Lung (tissue), 12 donors: ENCODE results near the gene FHOD1. TPM values are rescaled to one million over a fixed set of nuclear protein-coding genes. Genes with fewer than 3 reads are reported as not detected.

Source experiments
- ATAC-seq: fragments of 200-7000 bp; cut with Tn5 transposase; one replicate; pipeline ENCODE4 v1.9.1; 2020; ENCODE audit warnings: moderate number of reproducible peaks; ENCODE audit not compliant: insufficient read depth, low FRiP score
- DNase-seq, 3 donors: peaks; one replicate each; pipeline ENCODE4 v3.0.0-alpha.2; 2013 to 2017
- H3K27ac ChIP-seq, 2 donors: one replicate each; pipeline ENCODE4 v1.5.1; 2013; ENCODE audit warnings: mild to moderate bottlenecking in 2 of 2, moderate library complexity in 2 of 2, control low read depth in 1 of 2, inconsistent platforms in 1 of 2, low read depth in 1 of 2, low read length in 1 of 2
- H3K27me3 ChIP-seq, 3 donors: one replicate each; pipeline ENCODE4 v1.5.1; 2013; ENCODE audit warnings: low read length in 2 of 3; ENCODE audit not compliant: control insufficient read depth in 3 of 3, insufficient read depth in 3 of 3
- H3K36me3 ChIP-seq, 4 donors: one replicate each; pipeline ENCODE4 v1.5.1; 2013; ENCODE audit warnings: low read length in 4 of 4, mild to moderate bottlenecking in 1 of 4, moderate library complexity in 1 of 4; ENCODE audit not compliant: control insufficient read depth in 4 of 4, insufficient read depth in 4 of 4
- H3K4me1 ChIP-seq, 5 donors: one replicate each; pipeline ENCODE4 v1.5.1; 2013; ENCODE audit warnings: low read length in 5 of 5, mild to moderate bottlenecking in 2 of 5, moderate library complexity in 1 of 5; ENCODE audit not compliant: control insufficient read depth in 5 of 5, insufficient read depth in 5 of 5
- H3K4me3 ChIP-seq: one replicate; pipeline ENCODE4 v1.5.1; 2013; ENCODE audit warnings: mild to moderate bottlenecking, control low read depth, moderate library complexity
- H3K9ac ChIP-seq, 2 donors: one replicate each; pipeline ENCODE4 v1.5.1; 2013; ENCODE audit warnings: low read length in 2 of 2, control low read depth in 1 of 2; ENCODE audit not compliant: insufficient read depth in 1 of 2
- H3K9me3 ChIP-seq, 4 donors: one replicate each; pipeline ENCODE4 v1.5.1; 2013; ENCODE audit warnings: low read length in 3 of 4, mild to moderate bottlenecking in 1 of 4, moderate library complexity in 1 of 4; ENCODE audit not compliant: control insufficient read depth in 4 of 4, insufficient read depth in 3 of 4
- CTCF ChIP-seq: IDR thresholded peaks from 2 replicates; pipeline ENCODE4 v1.5.1; 2012; ENCODE audit warnings: mild to moderate bottlenecking; ENCODE audit errors: control extremely low read depth, extremely low read depth
- WGBS, 2 donors: extraction: QIAGEN DNeasy Blood & Tissue Kit; methylation state at CpG; one replicate each; pipeline ENCODE4 v1.1.7; 2013; 5-methylcytosine and 5-hydroxymethylcytosine counted together
- polyA plus RNA-seq, 2 donors: library from polyadenylated mRNA; stranded (reverse); fragments of 200-250 nt; gene quantifications; one replicate each; pipeline ENCODE4 v1.2.1, GENCODE V29; 2013
- total RNA-seq, 2 donors: library from RNA; depleted of rRNA in 1 of 2; stranded (reverse); fragments of >200 nt in 1 of 2; gene quantifications; one replicate each; pipeline ENCODE4 v1.2.1, GENCODE V29; 2014 to 2021
- donor health status: control.
- donor health status: control.
- donor health status: Bipolar disorder and iron deficiency.
- donor health status: healthy.
- donor health status: DM: yes; HTN: yes; CAD: no.

FHOD1 gene
- total and polyA plus RNA-seq, 4 donors, result 51.3 to 129 (median 65.5) TPM

GRCh38 chr16:67187175-67187890 is 59.9 kb downstream of the FHOD1 start:
- DNase-seq (no peak), ATAC-seq (no peak)
- H3K9me3 ChIP-seq, result no peaks in the 10 kb centered on the region
- no peak for TF ChIP-seq CTCF
- peaks cover 2 to 38% (median 17%) of the 10 kb centered on the region in 5 donors for H3K4me1 ChIP-seq
- WGBS, 2 donors, result 86 to 91% methylated on average over 25 to 26 of the region's 26 CpGs
- no peak overlapping the region for H3K9ac ChIP-seq
- no peaks in the 10 kb centered on the region for H3K27me3 ChIP-seq
- H3K36me3 ChIP-seq, result no peaks in the 10 kb centered on the region
- no peak overlapping the region for H3K4me3 ChIP-seq
- no peak overlapping the region for H3K27ac ChIP-seq

- ATAC-seq (no peak), DNase-seq (no peak)
- no peak for TF ChIP-seq CTCF
- H3K36me3 ChIP-seq, result no peaks in the 10 kb centered on the region
- H3K9ac ChIP-seq, result no peak overlapping the region
- H3K27me3 ChIP-seq, result no peaks in the 10 kb centered on the region
- H3K27ac ChIP-seq, result no peak overlapping the region
- H3K4me1 ChIP-seq, result peaks cover 2 to 36% (median 17%) of the 10 kb centered on the region in 5 donors
- no peak overlapping the region for H3K4me3 ChIP-seq
- 60 to 61% methylated on average over 5 of the region's 5 CpGs for WGBS, 2 donors
- no peaks in the 10 kb centered on the region for H3K9me3 ChIP-seq
Observed at GRCh38 chr16:67186550-67186950, 60.7 kb downstream of the FHOD1 start.

GRCh38 chr16:67185651-67186134 is 61.6 kb downstream of the FHOD1 start:
- ATAC-seq, result no peak
- Histone ChIP-seq H3K27me3 (no peaks in the 10 kb centered on the region), H3K36me3 (no peaks in the 10 kb centered on the region), H3K9ac (no peak overlapping the region), H3K4me3 (no peak overlapping the region), H3K4me1 (peaks cover 0 to 33% (median 16%) of the 10 kb centered on the region in 5 donors), H3K9me3 (no peaks in the 10 kb centered on the region), H3K27ac (no peak overlapping the region)
- TF ChIP-seq CTCF, result no peak
- 11 to 12% methylated on average over 12 of the region's 12 CpGs for WGBS, 2 donors
- no peak for DNase-seq
